ENCODE measurements around the gene CCDC136.

DNA sequence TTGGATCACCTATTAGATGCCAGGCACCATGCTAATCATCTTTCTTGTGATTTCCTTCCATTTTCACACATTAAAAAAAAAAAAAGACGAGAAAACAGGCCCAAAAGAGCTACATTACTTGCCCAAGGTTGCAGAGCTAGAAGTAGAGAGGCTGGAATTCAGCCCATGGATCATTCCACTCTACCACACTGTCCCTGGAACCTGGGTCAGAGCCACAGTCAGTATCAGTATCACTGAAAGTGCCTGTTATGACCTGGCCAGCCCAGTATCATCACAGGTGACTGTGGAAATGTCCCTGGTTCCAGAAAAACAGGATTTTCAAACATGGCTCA is 35.1 kb downstream of the CCDC136 start:
- TF ChIP-seq, protein P1, sequence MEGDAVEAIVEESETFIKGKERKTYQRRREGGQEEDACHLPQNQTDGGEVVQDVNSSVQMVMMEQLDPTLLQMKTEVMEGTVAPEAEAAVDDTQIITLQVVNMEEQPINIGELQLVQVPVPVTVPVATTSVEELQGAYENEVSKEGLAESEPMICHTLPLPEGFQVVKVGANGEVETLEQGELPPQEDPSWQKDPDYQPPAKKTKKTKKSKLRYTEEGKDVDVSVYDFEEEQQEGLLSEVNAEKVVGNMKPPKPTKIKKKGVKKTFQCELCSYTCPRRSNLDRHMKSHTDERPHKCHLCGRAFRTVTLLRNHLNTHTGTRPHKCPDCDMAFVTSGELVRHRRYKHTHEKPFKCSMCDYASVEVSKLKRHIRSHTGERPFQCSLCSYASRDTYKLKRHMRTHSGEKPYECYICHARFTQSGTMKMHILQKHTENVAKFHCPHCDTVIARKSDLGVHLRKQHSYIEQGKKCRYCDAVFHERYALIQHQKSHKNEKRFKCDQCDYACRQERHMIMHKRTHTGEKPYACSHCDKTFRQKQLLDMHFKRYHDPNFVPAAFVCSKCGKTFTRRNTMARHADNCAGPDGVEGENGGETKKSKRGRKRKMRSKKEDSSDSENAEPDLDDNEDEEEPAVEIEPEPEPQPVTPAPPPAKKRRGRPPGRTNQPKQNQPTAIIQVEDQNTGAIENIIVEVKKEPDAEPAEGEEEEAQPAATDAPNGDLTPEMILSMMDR (conservative IDR thresholded peaks at IDR 0.05; ENCODE audit: low read length) = no peak
- TF ChIP-seq EZH2phosphoT487 (IDR thresholded peaks at IDR 0.05; ENCODE audit: borderline replicate concordance) = no peak

Measured in Loucy (cell line).